Mesothelial cell of epicardium (in vitro differentiated cells): ENCODE results near the gene IGSF3. TPM values are rescaled to one million over a fixed set of nuclear protein-coding genes. Genes with fewer than 3 reads are reported as not detected.

Experiments used
- DNase-seq, 2 experiments: peaks; one replicate each; pipeline ENCODE4 v3.0.0; 2021; ENCODE audit warnings: low spot score in 2 of 2; ENCODE audit not compliant: unreplicated experiment in 2 of 2
- H3K27ac Mint-ChIP-seq: 2 replicates; pipeline ENCODE4 v1.8.0; 2021; ENCODE audit warnings: mixed read lengths
- H3K27me3 Mint-ChIP-seq: 2 replicates; pipeline ENCODE4 v1.8.0; 2021; ENCODE audit warnings: low read depth, mixed read lengths
- H3K36me3 Mint-ChIP-seq: 2 replicates; pipeline ENCODE4 v1.8.0; 2021; ENCODE audit warnings: mixed read lengths
- H3K4me1 Mint-ChIP-seq: 2 replicates; pipeline ENCODE4 v1.8.0; 2021; ENCODE audit warnings: mixed read lengths
- H3K4me3 Mint-ChIP-seq: 2 replicates; pipeline ENCODE4 v1.8.0; 2021; ENCODE audit warnings: mild to moderate bottlenecking, moderate library complexity, mixed read lengths
- H3K9me3 Mint-ChIP-seq: 2 replicates; pipeline ENCODE4 v1.8.0; 2021; ENCODE audit warnings: mixed read lengths
- total RNA-seq: library from RNA; stranded (reverse); gene quantifications from 3 replicates; pipeline ENCODE4 v1.2.1, GENCODE V29; 2021
- TF ChIP-seq, protein P1 (sequence below): fragments of 200-600 bp; sonication (generic); IDR thresholded peaks from one replicate; pipeline ENCODE4 v1.5.0; 2021; ENCODE audit warnings: antibody characterized with exemption; ENCODE audit not compliant: unreplicated experiment

The IGSF3 gene
- total RNA-seq, 1 donor from 2014 or later = 59.2 TPM

DNA sequence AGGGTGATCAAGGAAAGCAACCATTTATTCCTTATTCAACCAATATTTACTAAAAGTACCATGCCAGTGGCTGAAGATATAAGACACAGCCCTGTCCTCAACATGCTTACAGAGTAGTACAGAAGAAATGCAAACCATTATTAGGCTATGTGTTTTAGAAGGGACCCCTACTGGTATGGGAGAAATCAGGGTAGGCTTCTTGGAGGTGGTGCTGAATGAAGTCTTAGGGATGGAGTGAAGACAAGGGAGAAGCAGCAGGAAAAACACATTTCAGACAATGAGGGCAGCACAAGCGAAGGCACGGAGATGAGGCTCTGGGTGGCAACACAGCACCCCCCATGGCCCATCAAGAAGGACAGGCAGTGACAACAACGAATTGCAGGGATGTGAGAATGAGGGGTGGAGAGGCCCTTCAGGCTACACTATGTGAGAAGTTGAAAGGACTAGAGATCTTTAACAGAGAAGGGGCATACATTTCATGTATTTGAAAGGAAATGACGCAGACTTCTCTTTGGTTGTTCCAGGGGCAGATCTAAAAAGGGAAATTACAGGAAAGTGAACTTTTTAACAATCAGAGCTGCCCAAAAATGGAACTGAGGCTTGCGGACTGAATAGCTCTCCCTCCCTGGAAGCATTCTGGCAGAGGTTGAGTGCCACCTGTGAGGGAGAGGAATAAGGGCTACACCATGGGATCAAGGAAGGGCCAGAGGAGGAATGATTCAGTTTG is 79.9 kb downstream of the IGSF3 start:
- Mint-ChIP-seq H3K27ac (no peak overlapping the region), H3K4me3 (no peak overlapping the region), H3K36me3 (peaks cover 16% of the 10 kb centered on the region), H3K9me3 (no peaks in the 10 kb centered on the region), H3K4me1 (peaks cover 22% of the 10 kb centered on the region), H3K27me3 (no peaks in the 10 kb centered on the region)
- TF ChIP-seq, protein P1, sequence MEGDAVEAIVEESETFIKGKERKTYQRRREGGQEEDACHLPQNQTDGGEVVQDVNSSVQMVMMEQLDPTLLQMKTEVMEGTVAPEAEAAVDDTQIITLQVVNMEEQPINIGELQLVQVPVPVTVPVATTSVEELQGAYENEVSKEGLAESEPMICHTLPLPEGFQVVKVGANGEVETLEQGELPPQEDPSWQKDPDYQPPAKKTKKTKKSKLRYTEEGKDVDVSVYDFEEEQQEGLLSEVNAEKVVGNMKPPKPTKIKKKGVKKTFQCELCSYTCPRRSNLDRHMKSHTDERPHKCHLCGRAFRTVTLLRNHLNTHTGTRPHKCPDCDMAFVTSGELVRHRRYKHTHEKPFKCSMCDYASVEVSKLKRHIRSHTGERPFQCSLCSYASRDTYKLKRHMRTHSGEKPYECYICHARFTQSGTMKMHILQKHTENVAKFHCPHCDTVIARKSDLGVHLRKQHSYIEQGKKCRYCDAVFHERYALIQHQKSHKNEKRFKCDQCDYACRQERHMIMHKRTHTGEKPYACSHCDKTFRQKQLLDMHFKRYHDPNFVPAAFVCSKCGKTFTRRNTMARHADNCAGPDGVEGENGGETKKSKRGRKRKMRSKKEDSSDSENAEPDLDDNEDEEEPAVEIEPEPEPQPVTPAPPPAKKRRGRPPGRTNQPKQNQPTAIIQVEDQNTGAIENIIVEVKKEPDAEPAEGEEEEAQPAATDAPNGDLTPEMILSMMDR = no peak
- no peak for DNase-seq

DNA sequence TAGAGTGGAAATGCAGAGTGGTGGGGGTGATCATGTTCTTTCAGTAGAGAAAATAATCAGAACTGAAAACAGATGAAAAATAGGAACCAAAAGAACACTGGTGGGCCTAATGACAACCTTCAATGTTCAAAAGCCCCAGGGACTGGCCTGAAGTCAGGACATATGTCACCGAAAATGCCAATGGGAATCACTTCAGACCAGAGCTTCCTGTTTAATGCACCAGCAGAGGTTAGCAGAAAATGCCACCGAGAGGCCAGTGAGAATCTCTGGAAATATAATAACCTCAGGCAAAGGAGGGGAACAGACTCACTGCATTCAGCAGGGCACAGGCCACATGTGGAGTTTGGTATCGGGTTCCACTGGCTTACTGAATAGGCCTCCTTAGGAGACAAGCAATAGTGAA is 80.8 kb downstream of the IGSF3 start:
- Mint-ChIP-seq H3K4me1 (peaks cover 15% of the 10 kb centered on the region), H3K27ac (no peak overlapping the region), H3K36me3 (peaks cover 18% of the 10 kb centered on the region), H3K4me3 (no peak overlapping the region), H3K9me3 (no peaks in the 10 kb centered on the region), H3K27me3 (no peaks in the 10 kb centered on the region)
- TF ChIP-seq, protein P1 = no peak
- no peak for DNase-seq

DNA sequence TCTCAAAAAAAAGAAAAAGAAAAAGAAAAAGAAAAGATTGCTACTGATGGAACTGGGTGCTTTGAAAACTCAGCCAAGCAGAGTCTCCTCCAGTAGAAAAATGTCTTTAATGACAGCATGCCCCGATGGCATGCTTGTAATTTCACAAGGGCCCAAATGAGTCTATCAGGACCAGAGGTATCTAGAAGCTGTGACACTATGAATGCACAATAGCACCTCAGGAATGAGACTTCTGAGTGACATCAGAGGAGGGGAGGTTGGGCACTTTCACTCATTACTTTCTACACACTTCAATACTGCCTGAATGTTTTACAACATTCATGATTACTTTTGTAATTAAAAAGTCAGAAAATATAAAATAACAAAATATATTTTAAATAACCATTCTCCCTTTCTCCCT is 81.6 kb downstream of the IGSF3 start:
- H3K36me3 Mint-ChIP-seq = peaks cover 18% of the 10 kb centered on the region
- no peaks in the 10 kb centered on the region for H3K9me3 Mint-ChIP-seq
- H3K27ac Mint-ChIP-seq = no peak overlapping the region
- H3K4me1 Mint-ChIP-seq = peaks cover 12% of the 10 kb centered on the region
- H3K27me3 Mint-ChIP-seq = no peaks in the 10 kb centered on the region
- TF ChIP-seq, protein P1 = no peak
- DNase-seq = no peak
- H3K4me3 Mint-ChIP-seq = no peak overlapping the region

DNA sequence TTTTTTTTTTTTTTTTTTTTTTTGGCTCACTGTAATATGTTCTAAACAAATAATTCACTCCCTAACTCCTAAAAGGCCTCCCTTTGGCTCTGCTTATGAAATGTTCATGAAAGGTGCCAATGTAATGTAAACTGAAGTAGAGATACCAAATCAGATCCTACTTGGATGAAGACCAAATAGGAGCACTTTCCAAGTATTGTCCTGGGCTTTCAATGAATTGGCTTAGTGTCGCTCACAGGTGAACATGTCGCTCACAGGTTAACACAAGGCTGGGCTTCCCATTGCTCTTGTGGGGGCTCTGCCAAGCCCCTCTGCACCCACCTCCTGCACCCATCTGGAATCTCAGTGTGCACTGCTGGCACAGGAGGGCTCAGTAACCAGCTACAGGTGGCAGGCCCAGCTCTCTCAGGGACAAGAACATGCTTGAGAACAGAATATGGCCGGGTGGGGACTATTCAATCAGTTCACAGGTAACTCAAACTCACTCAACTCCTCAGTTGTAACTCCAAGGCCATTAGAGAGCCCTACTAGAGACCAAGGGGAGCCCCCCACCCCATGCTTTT is 86.1 kb downstream of the IGSF3 start:
- no peak for DNase-seq
- Mint-ChIP-seq H3K9me3 (no peaks in the 10 kb centered on the region), H3K27ac (no peak overlapping the region), H3K27me3 (no peaks in the 10 kb centered on the region), H3K4me1 (no peaks in the 10 kb centered on the region), H3K4me3 (no peak overlapping the region), H3K36me3 (peaks cover 22% of the 10 kb centered on the region)
- TF ChIP-seq, protein P1 = no peak

DNA sequence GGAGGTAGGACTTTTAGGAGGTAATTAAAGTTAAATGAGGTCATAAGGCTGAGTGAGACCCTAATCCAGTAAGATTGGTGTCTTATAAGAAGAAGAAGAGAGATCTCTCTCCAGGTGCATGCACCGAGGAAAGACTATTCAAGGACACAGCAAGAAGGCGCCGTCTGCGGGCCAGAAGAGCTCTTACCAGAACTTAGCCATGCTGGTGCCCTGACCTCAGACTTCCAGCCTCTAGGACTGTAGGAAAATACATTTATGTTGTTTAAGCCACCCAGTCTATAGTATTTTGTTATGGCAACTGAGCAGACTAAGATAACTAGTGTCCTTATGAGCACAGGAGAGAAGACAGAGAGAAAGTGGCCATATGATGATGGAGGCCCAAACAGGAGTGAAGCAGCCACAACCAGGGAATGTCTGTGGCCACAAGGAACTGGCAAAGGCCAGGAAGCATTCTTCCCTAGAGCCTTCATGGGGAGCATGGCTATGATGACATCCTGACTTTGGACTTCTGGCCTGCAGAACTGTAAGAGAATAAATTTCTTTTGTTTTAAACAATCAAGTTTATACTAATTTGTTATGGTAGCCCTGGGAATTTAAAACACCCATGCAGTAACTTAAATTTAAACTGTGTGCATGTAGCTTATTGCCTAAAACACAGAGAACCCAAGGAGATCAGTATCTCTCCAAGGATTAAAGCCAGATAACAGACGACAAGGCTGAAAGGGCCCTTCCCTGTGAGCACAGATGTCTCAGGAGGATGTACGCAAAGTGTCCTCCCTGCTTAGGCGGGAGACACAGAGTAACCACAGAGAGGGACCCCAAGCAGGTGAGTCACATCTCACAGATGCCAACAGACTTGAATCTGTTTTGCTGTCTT is 86.8 kb downstream of the IGSF3 start:
- no peak overlapping the region for H3K4me3 Mint-ChIP-seq
- H3K4me1 Mint-ChIP-seq = no peaks in the 10 kb centered on the region
- H3K27ac Mint-ChIP-seq = no peak overlapping the region
- H3K27me3 Mint-ChIP-seq = no peaks in the 10 kb centered on the region
- H3K36me3 Mint-ChIP-seq = peaks cover 24% of the 10 kb centered on the region
- DNase-seq = no peak
- no peaks in the 10 kb centered on the region for H3K9me3 Mint-ChIP-seq
- TF ChIP-seq, protein P1 = no peak
